Esophagus muscularis mucosa (tissue), 4 donors: Measurements from ENCODE around the gene PHF2.

Experiments
- CTCF ChIP-seq, 3 experiments: fragments of 200-600 bp in 2 of 3; fragments of 450-650 bp in 1 of 3; sonication (generic) in 2 of 3; IDR thresholded peaks; one replicate each; pipeline ENCODE4 v1.5.1; 2017 to 2019; ENCODE audit warnings: antibody characterized with exemption in 3 of 3, mild to moderate bottlenecking in 2 of 3, moderate library complexity in 1 of 3
- EP300 ChIP-seq: sonication (generic); formaldehyde crosslinking; IDR thresholded peaks from one replicate; pipeline ENCODE4 v1.6.1; 2017; ENCODE audit warnings: antibody characterized with exemption
- POLR2A ChIP-seq: fragments of 450-650 bp; IDR thresholded peaks from one replicate; pipeline ENCODE4 v1.6.1; 2017; ENCODE audit warnings: antibody characterized with exemption, moderate library complexity, mild to moderate bottlenecking, low read depth
- POLR2AphosphoS5 ChIP-seq, 2 donors: sonication (generic); formaldehyde crosslinking; IDR thresholded peaks; one replicate each; pipeline ENCODE4 v1.6.1; 2017; ENCODE audit warnings: antibody characterized with exemption in 2 of 2

GRCh38 chr9:93588641-93589609, 12.5 kb downstream of the PHF2 start:
- TF ChIP-seq CTCF (IDR thresholded peaks at IDR 0.05) = no peak
- TF ChIP-seq EP300 = no peak
- TF ChIP-seq POLR2AphosphoS5 (IDR thresholded peaks at IDR 0.05) = no peak
- no peak for TF ChIP-seq POLR2A
